Smooth muscle cell (in vitro differentiated cells): Measurements from ENCODE around the gene C2orf72. TPM values are rescaled to one million over a fixed set of nuclear protein-coding genes. Genes with fewer than 3 reads are reported as not detected.

ENCODE experiments used
- DNase-seq: peaks from one replicate; lab custom pipeline; 2025; ENCODE audit not compliant: unreplicated experiment; lab: John Stamatoyannopoulos, UW
- H2AFZ ChIP-seq: fragments of 200-600 bp; sonication (generic); 2 replicates; pipeline ENCODE4 v1.6.0; 2016; ENCODE audit warnings: antibody characterized with exemption, low read depth, mild to moderate bottlenecking
- H3F3A ChIP-seq: fragments of 200-600 bp; sonication (generic); 2 replicates; pipeline ENCODE4 v1.6.0; 2017; ENCODE audit warnings: antibody characterized with exemption, low read depth
- H3K27ac ChIP-seq: fragments of 200-600 bp; sonication (generic); 2 replicates; pipeline ENCODE4 v1.5.1; 2016; ENCODE audit warnings: low read depth, mild to moderate bottlenecking
- H3K27me3 ChIP-seq: fragments of 200-600 bp; sonication (generic); 2 replicates; pipeline ENCODE4 v1.6.1; 2016; ENCODE audit warnings: low read depth, mild to moderate bottlenecking
- H3K36me3 ChIP-seq: fragments of 200-600 bp; sonication (generic); 2 replicates; pipeline ENCODE4 v1.5.1; 2016; ENCODE audit warnings: low read depth
- H3K4me1 ChIP-seq: fragments of 200-600 bp; sonication (generic); 2 replicates; pipeline ENCODE4 v1.5.1; 2016; ENCODE audit warnings: low read depth
- H3K4me2 ChIP-seq: fragments of 200-600 bp; sonication (generic); 2 replicates; pipeline ENCODE4 v1.6.0; 2016; ENCODE audit warnings: mild to moderate bottlenecking
- H3K4me3 ChIP-seq: fragments of 200-600 bp; sonication (generic); 2 replicates; pipeline ENCODE4 v1.5.1; 2016; ENCODE audit warnings: mild to moderate bottlenecking
- H3K79me2 ChIP-seq: fragments of 200-600 bp; sonication (generic); 2 replicates; pipeline ENCODE4 v1.6.0; 2016; ENCODE audit warnings: low read depth, mild to moderate bottlenecking
- H3K9ac ChIP-seq: fragments of 200-600 bp; sonication (generic); 2 replicates; pipeline ENCODE4 v1.6.0; 2016; ENCODE audit warnings: low read depth
- H3K9me3 ChIP-seq: fragments of 200-600 bp; sonication (generic); replicated peaks from 2 replicates; pipeline ENCODE4 v1.5.1; 2016; ENCODE audit warnings: low read depth
- H4K20me1 ChIP-seq: fragments of 200-600 bp; sonication (generic); 2 replicates; pipeline ENCODE4 v1.6.0; 2016; ENCODE audit warnings: low read depth
- CTCF ChIP-seq: fragments of 200-600 bp; sonication (generic); IDR thresholded peaks from 2 replicates; pipeline ENCODE4 v1.5.1; 2017; ENCODE audit warnings: borderline replicate concordance, mild to moderate bottlenecking, antibody characterized with exemption; ENCODE audit not compliant: insufficient read depth, poor library complexity, severe bottlenecking
- WGBS: methylation state at CpG from one replicate; pipeline ENCODE4 v1.1.7; 2016; ENCODE audit warnings: low lambda C conversion rate; 5-methylcytosine and 5-hydroxymethylcytosine counted together
- polyA plus RNA-seq: library from polyadenylated mRNA; unstranded; fragments of >200 nt; fragmentation: Nextera tagmentation; extraction: Ambion mirVana; gene quantifications from 2 replicates; pipeline ENCODE4 v1.2.1, GENCODE V29; 2016
- total RNA-seq: library from RNA; depleted of rRNA; stranded (reverse); fragments of >200 nt; gene quantifications from 2 replicates; pipeline ENCODE4 v1.2.3, GENCODE V29; 2014

Gene C2orf72
- total and polyA plus RNA-seq, 2 experiments from 2014 or later, result 0.48 to 1.2 TPM

DNA sequence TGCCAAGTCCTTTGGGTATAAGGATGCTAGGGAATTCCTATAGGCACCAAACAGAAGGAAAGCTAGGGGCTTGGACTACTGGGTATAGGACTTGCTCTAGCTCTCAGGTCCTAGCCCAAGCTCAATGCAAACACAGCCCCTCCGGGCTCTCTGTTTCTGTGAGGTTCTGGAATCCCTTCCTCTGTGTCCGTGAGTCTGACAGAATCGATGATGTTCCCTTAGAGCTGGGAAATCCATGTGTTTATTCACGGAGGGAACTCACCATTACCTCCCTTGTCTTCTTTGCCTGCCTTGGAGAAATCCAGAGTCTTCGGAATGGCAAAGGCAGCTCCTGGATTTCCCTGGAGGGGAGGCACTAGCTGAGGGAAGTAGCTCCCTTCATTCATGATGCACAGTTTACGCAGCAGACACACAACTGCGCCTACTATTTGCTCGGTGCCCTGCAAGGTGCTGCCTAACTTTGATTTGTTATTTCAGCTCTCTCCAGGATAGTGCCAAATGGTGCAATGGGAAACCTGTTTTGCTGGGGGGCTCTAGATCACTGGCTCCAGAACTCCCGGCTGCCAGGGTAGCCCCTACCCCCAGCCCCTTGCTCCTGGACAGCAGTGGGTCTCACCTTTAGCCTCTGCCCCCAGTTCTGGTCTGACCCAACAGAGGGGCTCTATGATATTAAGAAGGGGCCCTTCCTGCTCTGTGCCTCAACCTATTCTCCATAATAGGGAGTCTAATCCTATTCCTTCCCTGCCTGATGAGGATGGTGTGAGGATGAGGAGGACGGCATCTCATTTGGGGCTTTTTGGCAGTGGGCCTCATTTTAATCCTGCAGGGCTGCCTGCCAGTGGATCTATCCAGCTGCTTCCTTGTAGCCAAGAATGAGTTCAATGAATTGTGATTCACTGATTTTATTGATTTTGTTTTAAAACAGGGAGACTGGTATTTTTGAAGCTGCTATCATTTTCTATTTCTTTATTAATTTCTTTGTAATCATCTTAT, 10.9 kb downstream of the C2orf72 start:
- H3K79me2 ChIP-seq, result no peaks in the 10 kb centered on the region
- H2AFZ ChIP-seq, result no peak overlapping the region
- H3K27me3 ChIP-seq, result no peaks in the 10 kb centered on the region
- no peak for DNase-seq
- no peak overlapping the region for H3K4me3 ChIP-seq
- no peaks in the 10 kb centered on the region for H4K20me1 ChIP-seq
- no peak overlapping the region for H3K9ac ChIP-seq
- H3K27ac ChIP-seq, result no peak overlapping the region
- H3K9me3 ChIP-seq, result no peaks in the 10 kb centered on the region
- WGBS, result 81% methylated on average over 10 of the region's 10 CpGs
- peaks cover 5% of the 10 kb centered on the region for H3K4me1 ChIP-seq
- no peak for TF ChIP-seq CTCF
- no peaks in the 10 kb centered on the region for H3K36me3 ChIP-seq
- no peaks in the 10 kb centered on the region for H3F3A ChIP-seq
- H3K4me2 ChIP-seq, result no peak overlapping the region

GRCh38 chr2:231049286-231050017, 12.1 kb downstream of the C2orf72 start:
- WGBS, result 89% methylated on average over 12 of the region's 12 CpGs
- Histone ChIP-seq H2AFZ (no peak overlapping the region), H3K4me1 (peaks cover 5% of the 10 kb centered on the region), H3F3A (no peaks in the 10 kb centered on the region), H3K27ac (no peak overlapping the region), H3K27me3 (no peaks in the 10 kb centered on the region), H3K36me3 (no peaks in the 10 kb centered on the region), H3K79me2 (no peaks in the 10 kb centered on the region), H3K4me2 (no peak overlapping the region), H3K4me3 (no peak overlapping the region), H4K20me1 (no peaks in the 10 kb centered on the region), H3K9ac (no peak overlapping the region), H3K9me3 (no peaks in the 10 kb centered on the region)
- DNase-seq, result no peak
- no peak for TF ChIP-seq CTCF

DNA sequence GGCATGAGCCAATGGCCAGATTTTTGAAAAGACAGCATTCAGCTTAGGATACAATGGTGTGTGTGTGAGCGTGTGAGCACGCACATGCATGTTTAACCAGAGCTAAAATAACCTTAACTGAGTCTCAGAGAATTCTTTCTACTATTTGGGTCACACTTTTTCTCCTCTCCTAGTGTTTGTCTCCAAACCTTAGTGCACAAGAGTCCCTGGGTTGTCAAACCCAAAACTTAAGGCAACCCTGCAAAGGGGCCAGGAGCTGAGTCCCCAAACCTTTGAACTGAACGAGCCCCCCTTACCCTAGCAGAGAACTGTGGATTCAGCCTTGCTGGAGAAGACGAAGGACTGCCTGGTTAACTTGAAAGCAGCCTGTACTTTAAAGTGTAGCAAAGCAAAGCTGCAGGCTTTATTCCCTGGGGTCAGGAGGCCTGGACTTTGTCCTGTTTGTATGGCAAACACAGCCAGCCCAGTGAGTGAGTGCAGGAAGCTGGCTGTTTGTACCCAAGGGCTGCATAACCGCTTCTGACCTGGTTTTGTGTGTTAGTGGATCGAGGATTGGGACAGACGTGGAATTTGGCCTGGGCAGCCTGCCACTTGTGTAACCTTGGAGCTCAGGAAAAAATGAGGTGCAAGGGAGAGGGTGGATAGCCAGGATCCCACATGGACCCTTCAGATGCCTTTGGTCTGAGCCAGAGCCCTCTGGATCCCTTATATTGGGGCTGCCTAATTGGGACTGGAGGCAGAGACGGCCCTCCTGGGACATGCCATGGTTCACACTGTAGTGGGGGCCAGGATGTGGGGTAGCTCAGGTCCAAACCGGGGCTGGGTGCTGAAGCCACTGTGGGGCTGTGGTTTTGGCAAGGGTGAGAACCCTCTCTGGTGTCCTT, 12.9 kb downstream of the C2orf72 start:
- peaks cover 5% of the 10 kb centered on the region for H3K4me1 ChIP-seq
- no peaks in the 10 kb centered on the region for H3K9me3 ChIP-seq
- H2AFZ ChIP-seq, result no peak overlapping the region
- no peak overlapping the region for H3K27ac ChIP-seq
- H3K36me3 ChIP-seq, result no peaks in the 10 kb centered on the region
- no peak for TF ChIP-seq CTCF
- no peak overlapping the region for H3K9ac ChIP-seq
- WGBS, result 69% methylated on average over 9 of the region's 9 CpGs
- H3K4me3 ChIP-seq, result no peak overlapping the region
- DNase-seq, result no peak
- no peaks in the 10 kb centered on the region for H3K79me2 ChIP-seq
- H3K4me2 ChIP-seq, result no peak overlapping the region
- H3K27me3 ChIP-seq, result no peaks in the 10 kb centered on the region
- no peaks in the 10 kb centered on the region for H3F3A ChIP-seq
- no peaks in the 10 kb centered on the region for H4K20me1 ChIP-seq
